Astrocyte (in vitro differentiated cells and primary cell): Measurements from ENCODE around the gene NPIPB6. TPM values are rescaled to one million over a fixed set of nuclear protein-coding genes. Genes with fewer than 3 reads are reported as not detected.

ENCODE experiments used
- DNase-seq: peaks from one replicate; pipeline ENCODE4 v3.0.0-alpha.2; 2010; ENCODE audit warnings: low read depth
- FAIRE-seq: peaks from 2 replicates; lab custom pipeline; 2011; peaks lifted over from hg19 to GRCh38; lab: Jason Lieb, UNC
- H2AFZ ChIP-seq: 2 replicates; pipeline ENCODE4 v1.6.0; 2012; ENCODE audit warnings: low read depth, low read length, inconsistent platforms
- H3K27ac ChIP-seq: 2 replicates; pipeline ENCODE4 v1.5.1; 2011; ENCODE audit warnings: low read depth, low read length, inconsistent platforms
- H3K27me3 ChIP-seq: 2 replicates; pipeline ENCODE4 v1.6.0; 2011; ENCODE audit warnings: low read length, inconsistent platforms; ENCODE audit not compliant: insufficient read depth
- H3K36me3 ChIP-seq: 2 replicates; pipeline ENCODE4 v1.5.1; 2011; ENCODE audit warnings: low read length, inconsistent platforms; ENCODE audit not compliant: insufficient read depth
- H3K4me1 ChIP-seq: 2 replicates; pipeline ENCODE4 v1.5.1; 2011; ENCODE audit warnings: low read length, inconsistent platforms; ENCODE audit not compliant: insufficient read depth
- H3K4me2 ChIP-seq: 2 replicates; pipeline ENCODE4 v1.6.0; 2012; ENCODE audit warnings: low read length, inconsistent platforms
- H3K4me3 ChIP-seq: 2 replicates; pipeline ENCODE4 v1.5.1; 2011; ENCODE audit warnings: low read depth, mild to moderate bottlenecking, low read length, inconsistent platforms; ENCODE audit not compliant: insufficient read depth
- H3K79me2 ChIP-seq: 2 replicates; pipeline ENCODE4 v1.6.0; 2012; ENCODE audit warnings: mild to moderate bottlenecking, low read length, inconsistent platforms; ENCODE audit not compliant: insufficient read depth
- H3K9ac ChIP-seq: 2 replicates; pipeline ENCODE4 v1.6.0; 2012; ENCODE audit warnings: mild to moderate bottlenecking, low read length, inconsistent platforms
- H3K9me3 ChIP-seq: 2 replicates; pipeline ENCODE4 v1.5.1; 2012; ENCODE audit warnings: low read depth, mild to moderate bottlenecking, low read length, inconsistent platforms; ENCODE audit not compliant: insufficient read depth
- H4K20me1 ChIP-seq: 2 replicates; pipeline ENCODE4 v1.6.0; 2012; ENCODE audit warnings: low read length, inconsistent platforms; ENCODE audit not compliant: insufficient read depth
- H3K27ac Mint-ChIP-seq: one replicate; pipeline ENCODE4 v1.8.0; 2021; ENCODE audit warnings: mild to moderate bottlenecking, mixed read lengths; ENCODE audit not compliant: unreplicated experiment
- H3K27me3 Mint-ChIP-seq: one replicate; pipeline ENCODE4 v1.8.0; 2021; ENCODE audit warnings: low read depth, mixed read lengths; ENCODE audit not compliant: unreplicated experiment
- H3K36me3 Mint-ChIP-seq: one replicate; pipeline ENCODE4 v1.8.0; 2021; ENCODE audit warnings: low read depth, mixed read lengths; ENCODE audit not compliant: unreplicated experiment
- H3K4me1 Mint-ChIP-seq: one replicate; pipeline ENCODE4 v1.8.0; 2021; ENCODE audit warnings: low read depth, mixed read lengths; ENCODE audit not compliant: unreplicated experiment
- H3K4me3 Mint-ChIP-seq: one replicate; pipeline ENCODE4 v1.8.0; 2021; ENCODE audit warnings: mild to moderate bottlenecking, moderate library complexity, mixed read lengths; ENCODE audit not compliant: unreplicated experiment
- H3K9me3 Mint-ChIP-seq: one replicate; pipeline ENCODE4 v1.8.0; 2021; ENCODE audit warnings: mild to moderate bottlenecking, mixed read lengths; ENCODE audit not compliant: unreplicated experiment
- CTCF ChIP-seq: IDR thresholded peaks from 2 replicates; pipeline ENCODE4 v1.5.1; 2011; ENCODE audit warnings: low read depth, mild to moderate bottlenecking, inconsistent platforms, low read length, moderate library complexity; ENCODE audit not compliant: insufficient read depth
- EZH2 ChIP-seq: IDR thresholded peaks from 2 replicates; pipeline ENCODE4 v1.6.1; 2012; ENCODE audit warnings: mild to moderate bottlenecking, low read length, inconsistent platforms; ENCODE audit not compliant: insufficient read depth
- total RNA-seq: library from RNA; stranded (reverse); gene quantifications from 2 replicates; pipeline ENCODE4 v1.2.1, GENCODE V29; 2021

The NPIPB6 gene
- total RNA-seq, 1 donor from 2014 or later = 1.7 TPM

GRCh38 chr16:28297784-28298510, 65.4 kb downstream of the NPIPB6 start:
- H4K20me1 ChIP-seq = peaks cover 7% of the 10 kb centered on the region
- no peaks in the 10 kb centered on the region for H3K36me3 ChIP-seq
- peaks cover 22% of the 10 kb centered on the region for H3K27me3 Mint-ChIP-seq
- no peak overlapping the region for H2AFZ ChIP-seq
- peaks cover 2% of the 10 kb centered on the region for H3K36me3 Mint-ChIP-seq
- H3K4me2 ChIP-seq = no peak overlapping the region
- H3K79me2 ChIP-seq = no peaks in the 10 kb centered on the region
- DNase-seq (no peak), FAIRE-seq (no peak)
- H3K4me3 ChIP-seq = no peak overlapping the region
- no peak overlapping the region for H3K27ac Mint-ChIP-seq
- no peak overlapping the region for H3K27ac ChIP-seq
- peaks cover 10% of the 10 kb centered on the region for H3K27me3 ChIP-seq
- no peak for TF ChIP-seq CTCF
- TF ChIP-seq EZH2 = no peak
- no peaks in the 10 kb centered on the region for H3K9me3 ChIP-seq
- no peaks in the 10 kb centered on the region for H3K4me1 ChIP-seq
- no peak overlapping the region for H3K9ac ChIP-seq
- no peaks in the 10 kb centered on the region for H3K9me3 Mint-ChIP-seq
- H3K4me1 Mint-ChIP-seq = no peaks in the 10 kb centered on the region
- H3K4me3 Mint-ChIP-seq = no peak overlapping the region

- Mint-ChIP-seq H3K27me3 (peaks cover 22% of the 10 kb centered on the region), H3K27ac (no peak overlapping the region), H3K36me3 (peaks cover 2% of the 10 kb centered on the region), H3K9me3 (no peaks in the 10 kb centered on the region), H3K4me1 (no peaks in the 10 kb centered on the region), H3K4me3 (no peak overlapping the region)
- DNase-seq = no peak
- FAIRE-seq = no peak
- H3K4me2 ChIP-seq = no peak overlapping the region
- H3K27me3 ChIP-seq = peaks cover 13% of the 10 kb centered on the region
- TF ChIP-seq EZH2 (no peak), CTCF (no peak)
- H3K27ac ChIP-seq = no peak overlapping the region
- no peak overlapping the region for H3K4me3 ChIP-seq
- H3K4me1 ChIP-seq = no peaks in the 10 kb centered on the region
- no peak overlapping the region for H3K9ac ChIP-seq
- H3K36me3 ChIP-seq = no peaks in the 10 kb centered on the region
- H3K79me2 ChIP-seq = no peaks in the 10 kb centered on the region
- H4K20me1 ChIP-seq = peaks cover 7% of the 10 kb centered on the region
- H3K9me3 ChIP-seq = no peaks in the 10 kb centered on the region
- H2AFZ ChIP-seq = no peak overlapping the region
Observed at GRCh38 chr16:28297308-28297707, 66.0 kb downstream of the NPIPB6 start.

DNA sequence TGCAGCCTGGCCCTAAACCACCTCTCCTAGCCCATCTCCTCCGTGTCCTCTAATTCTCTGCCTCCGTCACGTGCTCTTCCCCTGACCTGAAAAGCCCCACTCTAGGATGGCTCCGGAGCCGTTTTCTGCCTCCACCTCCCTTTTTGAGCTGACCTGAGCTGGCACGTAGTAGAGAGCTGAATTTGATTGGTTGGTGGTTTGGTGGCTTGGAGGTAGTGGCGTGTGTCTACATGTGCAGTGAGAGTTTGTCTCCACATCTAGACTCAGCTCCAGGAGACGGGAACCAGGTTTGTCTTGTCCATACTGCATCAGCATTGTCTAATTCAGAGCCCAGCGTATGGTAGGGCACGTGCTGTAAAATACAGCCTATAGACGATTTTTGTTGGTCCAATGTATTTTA, 68.0 kb downstream of the NPIPB6 start:
- Histone ChIP-seq H3K9me3 (no peaks in the 10 kb centered on the region), H3K9ac (no peak overlapping the region), H2AFZ (no peak overlapping the region), H4K20me1 (peaks cover 7% of the 10 kb centered on the region), H3K4me2 (no peak overlapping the region), H3K27ac (no peak overlapping the region), H3K4me1 (peaks cover 2% of the 10 kb centered on the region), H3K4me3 (no peak overlapping the region), H3K36me3 (no peaks in the 10 kb centered on the region), H3K27me3 (peaks cover 13% of the 10 kb centered on the region), H3K79me2 (no peaks in the 10 kb centered on the region)
- peaks cover 2% of the 10 kb centered on the region for H3K36me3 Mint-ChIP-seq
- DNase-seq = no peak
- peak overlapping the region; percentile 24 for H3K4me3 Mint-ChIP-seq
- no peak overlapping the region for H3K27ac Mint-ChIP-seq
- H3K9me3 Mint-ChIP-seq = no peaks in the 10 kb centered on the region
- no peaks in the 10 kb centered on the region for H3K4me1 Mint-ChIP-seq
- H3K27me3 Mint-ChIP-seq = peaks cover 22% of the 10 kb centered on the region
- TF ChIP-seq CTCF = no peak
- no peak for TF ChIP-seq EZH2
- no peak for FAIRE-seq
